Measurements from ENCODE around the gene SPATA6L. TPM values are rescaled to one million over a fixed set of nuclear protein-coding genes. Genes with fewer than 3 reads are reported as not detected.

Gene SPATA6L
- polyA plus RNA-seq, 1 of the 3 experiments (the other 2 are of a cell fraction), result 0.44 TPM

GRCh38 chr9:4630836-4631235 is 35.4 kb downstream of the SPATA6L start:
- Histone ChIP-seq H3K36me3 (replicated peaks in 1 of 2; ENCODE audit: control insufficient read depth in 1 of 2, insufficient read depth in 2 of 2, low read length in 1 of 2) (no peaks in the 10 kb centered on the region), H3K9me2 (no peaks in the 10 kb centered on the region), H3K79me2 (ENCODE audit: insufficient read depth) (no peaks in the 10 kb centered on the region), H3K4me3 (ENCODE audit: low read depth in 2 of 2, low read length in 1 of 2) (no peak overlapping the region), H3K27me3 (ENCODE audit: insufficient read depth) (no peaks in the 10 kb centered on the region; the same call in 1 of the 2 replicates), H4K20me1 (ENCODE audit: insufficient read depth) (no peaks in the 10 kb centered on the region), H3K4me1 (ENCODE audit: control insufficient read depth in 1 of 2, insufficient read depth in 2 of 2, low read depth in 1 of 2, low read length in 1 of 2) (no peaks in the 10 kb centered on the region; a peak in 1 of 4 replicates), H3K9me3 (no peaks in the 10 kb centered on the region), H2AFZ (ENCODE audit: low read depth) (no peak overlapping the region), H3K4me2 (no peak overlapping the region), H3K9ac (no peak overlapping the region), H3F3A (replicated peaks; ENCODE audit: insufficient read depth) (no peaks in the 10 kb centered on the region), H3K27ac (ENCODE audit: low read depth in 2 of 2, low read length in 1 of 2) (no peak overlapping the region)
- ChIA-PET CTCF (interaction anchor here (1.6 kb wide), 1 partner anchor 10 kb away, joined by 3 read pairs; no protein-coding TSS in a partner anchor), POLR2A (no interaction called here)
- 62% methylated on average over 2 of the region's 2 CpGs for WGBS (ENCODE audit: low lambda C conversion rate)
- DNase-seq, result no peak
- TF ChIP-seq SMC3 (IDR thresholded peaks at IDR 0.05; ENCODE audit: low read depth, low read length) (no peak), TAF1 (IDR thresholded peaks at IDR 0.05; ENCODE audit: borderline replicate concordance, low read depth, low read length) (no peak)

- Histone ChIP-seq H2AFZ (ENCODE audit: low read depth) (no peak overlapping the region), H3K79me2 (ENCODE audit: insufficient read depth) (no peaks in the 10 kb centered on the region), H3K9me3 (no peaks in the 10 kb centered on the region), H3K9me2 (no peaks in the 10 kb centered on the region), H3K27ac (ENCODE audit: low read depth in 2 of 2, low read length in 1 of 2) (no peak overlapping the region), H3K4me3 (ENCODE audit: low read depth in 2 of 2, low read length in 1 of 2) (no peak overlapping the region), H3F3A (replicated peaks; ENCODE audit: insufficient read depth) (no peaks in the 10 kb centered on the region), H3K4me1 (ENCODE audit: control insufficient read depth in 1 of 2, insufficient read depth in 2 of 2, low read depth in 1 of 2, low read length in 1 of 2) (no peaks in the 10 kb centered on the region), H3K36me3 (replicated peaks in 1 of 2; ENCODE audit: control insufficient read depth in 1 of 2, insufficient read depth in 2 of 2, low read length in 1 of 2) (no peaks in the 10 kb centered on the region), H3K9ac (no peak overlapping the region), H4K20me1 (ENCODE audit: insufficient read depth) (no peaks in the 10 kb centered on the region), H3K4me2 (no peak overlapping the region), H3K27me3 (ENCODE audit: insufficient read depth) (no peaks in the 10 kb centered on the region)
- TF ChIP-seq MAX (IDR thresholded peaks at IDR 0.05; ENCODE audit: low read depth) (no peak), POLR2AphosphoS5 (IDR thresholded peaks at IDR 0.05; ENCODE audit: low read depth, low read length) (no peak), GABPA (IDR thresholded peaks at IDR 0.05; ENCODE audit: low read depth) (no peak), PBX3 (IDR thresholded peaks at IDR 0.05) (no peak), NRF1 (IDR thresholded peaks at IDR 0.05; ENCODE audit: low read depth, low read length) (no peak), RAD21 (IDR thresholded peaks at IDR 0.05; ENCODE audit: low read length) (no peak), REST (IDR thresholded peaks at IDR 0.05; ENCODE audit: low read depth, low read length) (no peak), IRF3 (IDR thresholded peaks at IDR 0.05; ENCODE audit: low read depth, low read length) (no peak), SMC3 (IDR thresholded peaks at IDR 0.05; ENCODE audit: low read depth, low read length) (no peak), USF2 (IDR thresholded peaks at IDR 0.05; ENCODE audit: borderline replicate concordance, low read depth, low read length) (no peak), FOSL2 (IDR thresholded peaks at IDR 0.05; ENCODE audit: borderline replicate concordance, low read depth) (no peak), USF1 (IDR thresholded peaks at IDR 0.05; ENCODE audit: borderline replicate concordance, low read depth) (no peak)
- ChIA-PET CTCF (interaction anchor here (1.9 to 2.0 kb wide), 2 partner anchors 18 kb away, joined by 6 to 7 read pairs; no protein-coding TSS in a partner anchor), POLR2A (no interaction called here)
- no peak for DNase-seq
- 73% methylated on average over 7 of the region's 10 CpGs for WGBS (ENCODE audit: low lambda C conversion rate)
These were observed 44.3 kb downstream of the SPATA6L start for GRCh38 chr9:4622016-4622415.

Data from SK-N-SH (cell line).